ENCODE measurements around the gene CCDC188. TPM values are rescaled to one million over a fixed set of nuclear protein-coding genes. Genes with fewer than 3 reads are reported as not detected.

CCDC188 gene
- total RNA-seq, 1 experiment from 2014 or later = not detected

GRCh38 chr22:20152464-20152890 is 1.6 kb upstream of the CCDC188 start:
- no peak overlapping the region for H3K27ac Mint-ChIP-seq (ENCODE audit: unreplicated experiment)
- H3K27me3 Mint-ChIP-seq (ENCODE audit: unreplicated experiment) = peaks cover 32% of the 10 kb centered on the region
- CTCF ChIA-PET = no interaction called here
- H3K9me3 Mint-ChIP-seq (ENCODE audit: low read depth, unreplicated experiment) = no peaks in the 10 kb centered on the region
- DNase-seq = no peak
- peaks cover 18% of the 10 kb centered on the region for H3K36me3 Mint-ChIP-seq (ENCODE audit: insufficient read depth, unreplicated experiment)
- TF ChIP-seq CTCF (IDR thresholded peaks at IDR 0.05; ENCODE audit: unreplicated experiment) = no peak
- intact Hi-C loops (cut with micrococcal nuclease; ENCODE audit: unreplicated experiment) = no loop called here
- no peaks in the 10 kb centered on the region for H3K4me1 Mint-ChIP-seq (ENCODE audit: low read depth, unreplicated experiment)
- no TSS peak for BruUV-seq (replicated peaks)
- H3K4me3 Mint-ChIP-seq (ENCODE audit: low read depth, unreplicated experiment) = no peak overlapping the region

GRCh38 chr22:20151276-20151588 is 377 bp upstream of the CCDC188 start:
- TF ChIP-seq CTCF (IDR thresholded peaks at IDR 0.05; ENCODE audit: unreplicated experiment) = no peak
- Mint-ChIP-seq H3K27ac (ENCODE audit: unreplicated experiment) (no peak overlapping the region), H3K4me3 (ENCODE audit: low read depth, unreplicated experiment) (no peak overlapping the region), H3K9me3 (ENCODE audit: low read depth, unreplicated experiment) (no peaks in the 10 kb centered on the region), H3K27me3 (ENCODE audit: unreplicated experiment) (peaks cover 21% of the 10 kb centered on the region), H3K4me1 (ENCODE audit: low read depth, unreplicated experiment) (no peaks in the 10 kb centered on the region), H3K36me3 (ENCODE audit: insufficient read depth, unreplicated experiment) (peaks cover 18% of the 10 kb centered on the region)
- intact Hi-C loops (cut with micrococcal nuclease; ENCODE audit: unreplicated experiment) = no loop called here
- BruUV-seq (replicated peaks) = no TSS peak
- CTCF ChIA-PET = interaction anchor here (0.6 kb wide), 1 partner anchor 135 kb away, joined by 4 read pairs; no protein-coding TSS in a partner anchor
- no peak for DNase-seq

- Mint-ChIP-seq H3K4me1 (ENCODE audit: low read depth, unreplicated experiment) (no peaks in the 10 kb centered on the region), H3K9me3 (ENCODE audit: low read depth, unreplicated experiment) (no peaks in the 10 kb centered on the region), H3K4me3 (ENCODE audit: low read depth, unreplicated experiment) (no peak overlapping the region), H3K27me3 (ENCODE audit: unreplicated experiment) (peaks cover 16% of the 10 kb centered on the region), H3K36me3 (ENCODE audit: insufficient read depth, unreplicated experiment) (peaks cover 16% of the 10 kb centered on the region), H3K27ac (ENCODE audit: unreplicated experiment) (no peak overlapping the region)
- DNase-seq = no peak
- TF ChIP-seq CTCF (IDR thresholded peaks at IDR 0.05; ENCODE audit: unreplicated experiment) = no peak
- intact Hi-C loops (cut with micrococcal nuclease; ENCODE audit: unreplicated experiment) = no loop called here
- CTCF ChIA-PET = no interaction called here
- no TSS peak for BruUV-seq (replicated peaks)
Observed at GRCh38 chr22:20149257-20150250, 1.3 kb downstream of the CCDC188 start.

- no peak for TF ChIP-seq CTCF (IDR thresholded peaks at IDR 0.05; ENCODE audit: unreplicated experiment)
- H3K27me3 Mint-ChIP-seq (ENCODE audit: unreplicated experiment) = peaks cover 5% of the 10 kb centered on the region
- no peak overlapping the region for H3K27ac Mint-ChIP-seq (ENCODE audit: unreplicated experiment)
- H3K4me1 Mint-ChIP-seq (ENCODE audit: low read depth, unreplicated experiment) = no peaks in the 10 kb centered on the region
- CTCF ChIA-PET = interaction anchor here (1.3 kb wide), 1 partner anchor 9 kb away, joined by 3 read pairs; no protein-coding TSS in a partner anchor
- no TSS peak for BruUV-seq (replicated peaks)
- H3K36me3 Mint-ChIP-seq (ENCODE audit: insufficient read depth, unreplicated experiment) = peaks cover 9% of the 10 kb centered on the region
- H3K4me3 Mint-ChIP-seq (ENCODE audit: low read depth, unreplicated experiment) = no peak overlapping the region
- DNase-seq = no peak
- H3K9me3 Mint-ChIP-seq (ENCODE audit: low read depth, unreplicated experiment) = no peaks in the 10 kb centered on the region
- intact Hi-C loops (cut with micrococcal nuclease; ENCODE audit: unreplicated experiment) = no loop called here
Observed at GRCh38 chr22:20148414-20148813, 2.4 kb downstream of the CCDC188 start.
